A549 treated with RU486 at 1 μM for 4 hours (cell line): ENCODE data around the gene PLA2G2C. TPM values are rescaled to one million over a fixed set of nuclear protein-coding genes. Genes with fewer than 3 reads are reported as not detected.

Experiments
- total RNA-seq: library from RNA; stranded (reverse); fragments of 200-300 nt; extraction: Qiagen RNA extraction; gene quantifications from 5 replicates; pipeline ENCODE4 v1.2.3, GENCODE V29; 2022; ENCODE audit warnings: low read depth

PLA2G2C gene
- total RNA-seq, result not detected in 5 replicates

GRCh38 chr1:20185834-20186782 lies at the start of gene PLA2G2C, which contains the start of gene UBXN10:
Gene PLA2G2C, minus strand, starts transcription at chr1:20186518. Its CDS starts 9,155 bp downstream, at chr1:20177363.
Gene UBXN10, plus strand, starts transcription at chr1:20186096. Its CDS starts 4,466 bp downstream, at chr1:20190562.

GRCh38 chr1:20138961-20139550 lies 47.3 kb downstream of the PLA2G2C start, which contains the start of gene PLA2G2F:
Gene PLA2G2F, plus strand, starts transcription at chr1:20139323. Its CDS starts 105 bp downstream, at chr1:20139428.

GRCh38 chr1:20119347-20119746 lies 67.0 kb downstream of the PLA2G2C start, which contains the start of gene PLA2G2D:
Gene PLA2G2D, minus strand, starts transcription at chr1:20119536. Its CDS starts 38 bp downstream, at chr1:20119498.

Other genes starting within 250 kb of the PLA2G2C start
- not detected in 5 replicates for gene PLA2G2A, start 206.9 kb downstream of the PLA2G2C start, total RNA-seq
- not detected in 5 replicates for gene PLA2G5, start 116.3 kb downstream of the PLA2G2C start, total RNA-seq
- gene PLA2G2D, start 67.0 kb downstream of the PLA2G2C start, total RNA-seq, result not detected in 5 replicates
- not detected in 5 replicates for gene PLA2G2F, start 47.2 kb downstream of the PLA2G2C start, total RNA-seq
- gene UBXN10, start 422 bp downstream of the PLA2G2C start, total RNA-seq, result not detected in 5 replicates
- not detected in 5 replicates for gene VWA5B1, start 104.4 kb upstream of the PLA2G2C start, total RNA-seq